GM20431 (cell line): ENCODE data around the gene KLK5.
"Not testable (repeated sequence)": the region's sequence is repeated elsewhere in the genome, so short reads cannot be mapped to it uniquely, and the experiment has no call there.

ENCODE experiments used
- in situ Hi-C: fragments of 300-500 bp; cut with MseI, MboI; formaldehyde crosslinking; loops from one replicate; pipeline ENCODE4 v1.15.0; 2020; ENCODE audit warnings: low sequenced_read_pairs; ENCODE audit not compliant: unreplicated experiment

Gene KLK5

GRCh38 chr19:50896591-50897190 lies 56.1 kb downstream of the KLK5 start:
- in situ Hi-C loops = no loop called here

GRCh38 chr19:50896089-50896590 lies 56.7 kb downstream of the KLK5 start:
- in situ Hi-C loops = not testable (repeated sequence)

- in situ Hi-C loops = no loop called here
These were observed 58.1 kb downstream of the KLK5 start for GRCh38 chr19:50894478-50895356.
